ENCODE data around the gene EVL.

The EVL gene

GRCh38 chr14:100034961-100035500 is 30.2 kb upstream of the EVL start:
- intact Hi-C loops (cut with DNase I; ENCODE audit: low total_unique reads) = loop anchor here (10.0 kb wide), 1 partner anchor 50 kb away; no protein-coding TSS in a partner anchor
- Histone ChIP-seq H3K4me3 (no peak overlapping the region), H3K27ac (no peak overlapping the region), H3K36me3 (no peaks in the 10 kb centered on the region), H3K9me3 (no peaks in the 10 kb centered on the region), H3K4me1 (peaks cover 0 to 36% (median 16%) of the 10 kb centered on the region in 4 donors), H3K27me3 (no peaks in the 10 kb centered on the region)
- no peak for DNase-seq
- TF ChIP-seq CTCF (IDR thresholded peaks at IDR 0.05) = no peak

GRCh38 chr14:100035700-100036099 is 29.5 kb upstream of the EVL start:
- no peak overlapping the region for H3K27ac ChIP-seq
- H3K36me3 ChIP-seq = no peaks in the 10 kb centered on the region
- H3K27me3 ChIP-seq = no peaks in the 10 kb centered on the region
- peaks cover 0 to 29% (median 12%) of the 10 kb centered on the region in 4 donors for H3K4me1 ChIP-seq
- TF ChIP-seq CTCF (IDR thresholded peaks at IDR 0.05) = no peak
- H3K4me3 ChIP-seq = no peak overlapping the region
- H3K9me3 ChIP-seq = no peaks in the 10 kb centered on the region
- intact Hi-C loops (cut with DNase I; ENCODE audit: low total_unique reads) = loop anchor here (10.0 kb wide), 1 partner anchor 51 kb away; no protein-coding TSS in a partner anchor
- DNase-seq = no peak

- no peaks in the 10 kb centered on the region for H3K9me3 ChIP-seq
- H3K36me3 ChIP-seq = no peaks in the 10 kb centered on the region
- peaks cover 0 to 14% (median under 1%) of the 10 kb centered on the region in 4 donors for H3K4me1 ChIP-seq
- intact Hi-C loops (cut with DNase I; ENCODE audit: low total_unique reads) = loop anchor here (10.0 kb wide), 1 partner anchor 53 kb away; no protein-coding TSS in a partner anchor
- no peak overlapping the region for H3K4me3 ChIP-seq
- DNase-seq = no peak
- no peak overlapping the region for H3K27ac ChIP-seq
- TF ChIP-seq CTCF (IDR thresholded peaks at IDR 0.05) = no peak
- no peaks in the 10 kb centered on the region for H3K27me3 ChIP-seq
These were observed 27.9 kb upstream of the EVL start for GRCh38 chr14:100037353-100037752.

GRCh38 chr14:100038065-100038464 is 27.2 kb upstream of the EVL start:
- intact Hi-C loops (cut with DNase I; ENCODE audit: low total_unique reads) = loop anchor here (10.0 kb wide), 1 partner anchor 53 kb away; no protein-coding TSS in a partner anchor
- no peak for TF ChIP-seq CTCF (IDR thresholded peaks at IDR 0.05)

GRCh38 chr14:100039903-100040302 is 25.3 kb upstream of the EVL start:
- H3K27ac ChIP-seq = no peak overlapping the region
- TF ChIP-seq CTCF (IDR thresholded peaks at IDR 0.05) = no peak
- intact Hi-C loops (cut with DNase I; ENCODE audit: low total_unique reads) = loop anchor here (10.0 kb wide), 1 partner anchor 55 kb away; no protein-coding TSS in a partner anchor

More at GRCh38 chr14:100038065-100038464, 27.2 kb upstream of the EVL start:
- no peak for DNase-seq
- H3K9me3 ChIP-seq = no peaks in the 10 kb centered on the region
- no peak overlapping the region for H3K27ac ChIP-seq
- H3K36me3 ChIP-seq = no peaks in the 10 kb centered on the region
- H3K4me1 ChIP-seq = peaks cover 0 to 12% (median 0%) of the 10 kb centered on the region in 4 donors
- H3K4me3 ChIP-seq = no peak overlapping the region
- no peaks in the 10 kb centered on the region for H3K27me3 ChIP-seq

More at GRCh38 chr14:100039903-100040302, 25.3 kb upstream of the EVL start:
- no peaks in the 10 kb centered on the region for H3K27me3 ChIP-seq
- H3K36me3 ChIP-seq = no peaks in the 10 kb centered on the region
- no peak for DNase-seq
- H3K4me1 ChIP-seq = peaks cover 0 to 11% (median 0%) of the 10 kb centered on the region in 4 donors
- H3K4me3 ChIP-seq = no peak overlapping the region
- H3K9me3 ChIP-seq = no peaks in the 10 kb centered on the region

Data from tibial artery (tissue), 4 donors.